Ovary (tissue), 3 donors: ENCODE results near the gene SORCS2.

ENCODE experiments used
- CTCF ChIP-seq, 3 donors: fragments of 450-650 bp in 2 of 3; fragments of 200-600 bp in 1 of 3; IDR thresholded peaks; one replicate each; pipeline versions ENCODE4 v1.5.1 to v1.8.0; 2016 to 2022; ENCODE audit warnings: antibody characterized with exemption in 3 of 3, mild to moderate bottlenecking in 1 of 3
- EP300 ChIP-seq: sonication (generic); formaldehyde crosslinking; IDR thresholded peaks from one replicate; pipeline ENCODE4 v1.6.1; 2017; ENCODE audit warnings: antibody characterized with exemption
- donor health status: DM: no; HTN: no; CAD: no.

- TF ChIP-seq EP300 (no peak), CTCF (IDR thresholded peaks at IDR 0.05) (no peak)
Observed at GRCh38 chr4:7470111-7470510, 277.8 kb downstream of the SORCS2 start.
